HG03342 (cell line): ENCODE measurements around the gene AUP1.
"Not testable (repeated sequence)": the region's sequence is repeated elsewhere in the genome, so short reads cannot be mapped to it uniquely, and the experiment has no call there.

Experiments
- ATAC-seq: cut with Tn5 transposase; IDR thresholded peaks from one replicate; pipeline ENCODE4 v1.9.1; 2021; ENCODE audit warnings: mild to moderate bottlenecking, moderate library complexity; ENCODE audit not compliant: unreplicated experiment

The AUP1 gene

GRCh38 chr2:74529357-74530238, at the start of gene AUP1, which contains the start of gene HTRA2:
AUP1 (minus strand) TSS chr2:74529706; CDS start chr2:74529629, 77 bp downstream.
HTRA2 (plus strand) TSS chr2:74529933; CDS start chr2:74530007, 74 bp downstream.
- peak; percentile 77 for ATAC-seq

GRCh38 chr2:74578408-74578807, 48.9 kb upstream of the AUP1 start:
- ATAC-seq, result peak; percentile 51

DNA sequence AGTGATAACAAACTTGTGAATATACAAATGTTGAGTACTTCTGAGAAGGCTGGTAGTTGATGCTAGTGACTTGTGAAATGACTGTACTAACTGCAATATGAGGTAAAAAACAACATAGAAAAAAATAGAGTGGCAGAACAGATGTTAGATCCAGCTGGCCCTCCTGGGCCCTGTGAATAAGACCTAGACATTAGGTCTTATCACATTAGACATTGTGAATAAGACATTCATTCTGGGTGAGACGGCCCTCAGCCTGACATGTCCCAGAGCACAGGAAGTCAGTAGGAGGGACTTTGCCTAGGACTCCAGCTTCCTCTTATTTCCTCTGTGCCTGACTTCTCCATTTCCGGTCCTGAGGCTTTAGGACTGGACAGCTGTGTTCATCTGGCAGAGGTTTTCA, 47.9 kb upstream of the AUP1 start:
- peak; percentile 37 for ATAC-seq

GRCh38 chr2:74576863-74577229, 47.3 kb upstream of the AUP1 start:
- ATAC-seq, result no peak

- no peak for ATAC-seq
These were observed 46.8 kb upstream of the AUP1 start for GRCh38 chr2:74576211-74576862.

- no peak for ATAC-seq
These were observed 45.8 kb upstream of the AUP1 start for GRCh38 chr2:74575320-74575719.

GRCh38 chr2:74573747-74574562, 44.4 kb upstream of the AUP1 start:
- peak; percentile 44 for ATAC-seq

- no peak for ATAC-seq
These were observed 42.8 kb upstream of the AUP1 start for GRCh38 chr2:74572178-74572925.

GRCh38 chr2:74571058-74571457, 41.6 kb upstream of the AUP1 start:
- peak; percentile 69 for ATAC-seq

DNA sequence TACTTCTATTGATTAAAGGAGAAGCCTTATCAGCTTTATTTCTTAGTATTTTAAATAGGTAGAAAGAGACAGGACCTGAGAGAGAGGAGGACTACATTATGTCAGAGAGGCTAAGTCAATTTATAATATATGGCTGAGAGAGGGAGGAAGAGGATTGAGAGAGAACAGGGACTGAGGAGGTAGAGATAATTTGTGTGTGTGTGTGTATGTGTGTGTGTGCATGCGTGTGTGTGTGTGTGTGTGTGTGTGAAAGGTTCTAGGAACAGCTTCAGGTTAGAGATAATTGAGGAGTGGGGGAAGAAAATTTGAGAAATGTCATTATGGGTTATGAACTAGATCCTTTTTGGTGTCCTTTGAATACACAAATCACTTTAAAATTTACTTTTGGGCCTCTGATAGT, 40.2 kb upstream of the AUP1 start:
- no peak for ATAC-seq

DNA sequence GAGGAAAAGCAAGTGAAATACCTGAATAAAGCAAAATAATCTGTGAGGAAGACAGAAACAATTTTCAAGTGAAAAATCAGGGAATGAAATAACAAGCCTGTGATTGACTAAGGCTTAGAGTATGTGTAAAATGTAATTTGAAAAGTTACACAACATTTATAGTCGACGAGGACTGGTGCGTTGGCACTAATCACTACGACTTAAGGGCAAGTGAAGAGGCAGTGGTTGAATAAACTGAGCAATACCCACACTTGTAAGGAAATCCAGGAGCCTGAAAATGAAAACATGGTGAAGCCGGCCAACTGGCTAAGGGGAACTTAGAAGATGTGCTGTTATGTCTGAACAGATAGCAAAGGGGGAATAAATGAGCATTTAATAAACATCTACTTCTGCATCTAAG, 38.4 kb upstream of the AUP1 start:
- ATAC-seq, result no peak

GRCh38 chr2:74566754-74567085, 37.2 kb upstream of the AUP1 start:
- ATAC-seq, result no peak

DNA sequence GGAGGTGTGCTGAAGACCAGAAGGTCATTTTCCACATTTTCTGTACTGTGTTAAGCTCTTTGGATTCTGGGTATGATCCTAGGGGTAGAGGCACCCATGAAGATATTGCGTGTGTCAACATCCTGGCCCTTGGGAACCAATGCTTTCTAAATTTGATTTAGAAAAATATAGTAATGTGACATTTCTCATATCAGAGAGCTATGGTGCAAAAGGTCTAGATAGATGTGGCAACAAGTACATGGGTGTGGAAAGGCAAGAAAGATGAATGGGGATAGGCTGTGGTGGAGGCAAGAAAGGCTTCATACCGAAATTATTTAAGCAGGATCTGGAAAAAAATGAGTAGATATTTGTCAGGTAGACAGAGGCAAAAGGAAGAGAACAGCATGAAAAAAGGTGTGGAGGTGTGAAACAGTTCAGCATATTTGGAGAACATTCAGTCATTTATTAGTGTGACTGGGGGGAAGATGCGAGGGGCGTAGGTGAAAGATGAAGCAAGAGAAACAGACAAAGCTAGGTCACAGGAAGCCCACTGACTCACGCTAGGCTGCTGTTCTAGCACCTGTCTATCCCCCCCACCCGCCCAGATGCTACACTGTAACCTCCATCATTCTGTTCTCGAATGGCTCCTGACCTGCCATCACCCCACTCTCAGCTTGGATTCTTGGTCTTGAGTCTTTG, 36.7 kb upstream of the AUP1 start:
- ATAC-seq, result no peak

DNA sequence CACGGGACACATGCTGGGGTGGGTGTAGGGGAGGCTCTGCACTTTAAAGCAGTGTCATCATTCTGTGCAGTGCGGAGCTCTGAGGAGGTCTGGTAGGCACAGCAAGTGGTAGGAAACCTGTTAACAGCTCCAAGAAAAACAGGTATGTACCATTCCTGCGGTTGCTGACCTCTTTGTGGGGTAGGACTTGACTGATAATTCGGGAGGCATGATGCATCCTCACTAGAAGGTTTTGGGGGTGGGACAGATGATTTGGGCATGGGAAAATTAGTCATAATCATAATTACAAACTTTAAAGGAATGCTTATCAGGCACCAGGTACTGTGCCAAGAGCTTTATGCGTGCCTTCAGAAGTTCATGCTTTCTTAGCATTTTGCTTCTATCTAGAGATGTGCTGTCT, 34.7 kb upstream of the AUP1 start:
- ATAC-seq, result no peak

DNA sequence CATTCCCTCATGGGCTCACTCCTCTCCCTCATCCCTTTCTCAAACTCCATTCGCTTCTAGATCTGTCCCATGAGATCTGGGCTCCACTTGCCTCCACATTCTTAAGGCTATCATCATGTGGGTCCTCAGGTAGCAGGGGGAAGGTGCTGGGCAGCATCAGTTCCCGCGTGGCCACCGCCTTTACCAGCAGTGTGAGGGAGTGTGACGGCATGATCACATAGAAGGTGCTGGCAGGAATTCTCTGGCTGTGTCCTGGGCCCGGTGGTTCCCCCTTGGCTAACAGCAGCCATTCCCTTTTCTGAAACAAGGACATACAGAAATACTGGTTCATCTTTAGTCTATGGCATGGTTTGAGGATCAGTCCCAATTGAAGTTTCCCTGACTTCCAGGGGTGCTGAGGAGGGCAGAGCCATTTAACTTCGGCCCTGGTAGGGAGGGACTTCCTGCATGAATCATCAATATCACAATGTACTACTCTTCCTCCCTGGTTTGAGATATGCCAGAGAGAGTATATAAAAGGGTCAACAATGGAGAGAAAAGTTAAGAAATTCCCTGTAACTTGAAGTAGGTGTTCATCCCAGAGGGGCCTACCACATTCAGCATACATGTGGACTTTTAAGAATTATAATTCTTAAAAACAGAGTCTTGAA, 32.7 kb upstream of the AUP1 start:
- no peak for ATAC-seq

- not testable (repeated sequence) for ATAC-seq
These were observed 31.5 kb upstream of the AUP1 start for GRCh38 chr2:74561022-74561421.

- no peak for ATAC-seq
These were observed 31.1 kb upstream of the AUP1 start for GRCh38 chr2:74560591-74560990.

DNA sequence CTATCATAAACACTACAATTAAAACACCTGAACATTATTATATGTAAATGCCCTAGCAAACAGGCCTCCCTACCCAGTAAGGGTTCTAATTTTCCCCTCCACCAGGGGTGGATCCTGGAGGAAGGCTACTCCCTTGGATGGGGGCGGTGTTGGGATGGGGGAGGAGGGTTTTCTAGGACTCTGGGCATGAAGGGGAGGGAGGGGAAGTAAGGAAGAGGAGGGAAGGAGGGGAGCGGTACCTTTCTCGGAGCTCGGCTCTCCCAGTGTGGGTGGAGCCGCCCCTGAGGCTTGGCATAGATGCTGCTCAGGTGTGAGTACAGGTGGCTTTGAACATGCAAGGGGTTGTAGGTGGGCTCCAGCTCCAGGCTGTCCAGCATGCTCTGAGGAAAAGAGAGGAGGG, 30.4 kb upstream of the AUP1 start:
- no peak for ATAC-seq

DNA sequence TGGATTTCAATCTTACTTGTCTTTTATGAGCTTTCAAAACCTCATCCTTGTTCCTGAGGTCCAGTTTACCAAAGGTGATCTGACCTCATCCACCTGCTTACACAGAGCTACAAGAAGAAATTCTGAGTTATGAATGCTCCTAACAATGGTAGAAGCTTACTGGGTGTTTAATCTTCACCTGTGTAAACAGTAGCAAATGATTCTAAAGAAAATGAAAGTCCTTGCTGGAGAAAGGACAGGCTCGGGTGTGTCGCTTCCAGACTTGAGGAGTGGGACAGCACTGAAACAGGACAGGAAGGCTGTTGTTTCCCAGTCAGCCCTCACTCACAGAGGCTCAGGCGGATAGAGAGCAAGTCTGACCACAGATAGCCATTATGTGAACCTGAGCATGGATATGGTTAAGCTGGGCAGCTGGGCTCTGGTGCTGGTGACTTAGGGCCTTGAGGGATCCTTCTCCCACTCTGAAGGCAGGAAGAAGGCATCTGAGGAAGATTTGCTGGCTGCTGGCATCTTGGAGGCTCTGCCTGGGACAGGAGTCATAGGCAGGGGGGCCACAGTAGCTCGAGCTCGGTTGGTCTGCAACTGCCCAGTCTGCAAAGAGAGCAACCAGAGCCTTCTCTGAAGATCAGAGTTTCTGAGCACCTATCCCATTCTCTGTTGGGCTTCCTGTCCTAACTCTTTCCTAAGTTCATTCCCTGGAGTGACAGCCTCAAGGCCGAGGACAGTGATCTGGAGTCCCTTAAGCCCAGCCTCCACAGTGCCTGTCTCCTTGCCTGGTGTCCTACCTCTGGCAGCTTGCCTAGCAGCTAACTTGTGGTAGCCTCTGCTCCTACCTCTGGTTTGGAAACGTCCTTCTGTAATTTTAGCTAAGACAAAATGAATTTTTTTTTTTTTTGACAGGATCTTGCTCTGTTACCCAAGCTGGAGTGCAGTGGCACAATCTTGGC, 29.1 kb upstream of the AUP1 start:
- ATAC-seq, result no peak
